Neural progenitor cell (in vitro differentiated cells): ENCODE measurements around the gene NLRP8. TPM values are rescaled to one million over a fixed set of nuclear protein-coding genes. Genes with fewer than 3 reads are reported as not detected.

Experiments
- DNase-seq: peaks from one replicate; pipeline ENCODE4 v3.0.0-alpha.2; 2016; ENCODE audit warnings: low spot score
- H2AFZ ChIP-seq: fragments of 200-600 bp; sonication (generic); replicated peaks from 2 replicates; pipeline ENCODE4 v1.6.1; 2016; ENCODE audit warnings: antibody characterized with exemption
- H3F3A ChIP-seq: fragments of 200-600 bp; sonication (generic); 2 replicates; pipeline ENCODE4 v1.6.1; 2016; ENCODE audit warnings: antibody characterized with exemption, low read depth
- H3K27ac ChIP-seq: fragments of 200-600 bp; sonication (generic); 2 replicates; pipeline ENCODE4 v1.5.1; 2016; ENCODE audit warnings: mild to moderate bottlenecking
- H3K27me3 ChIP-seq: fragments of 200-600 bp; sonication (generic); 2 replicates; pipeline ENCODE4 v1.6.1; 2016; ENCODE audit warnings: mild to moderate bottlenecking, moderate library complexity
- H3K36me3 ChIP-seq: fragments of 200-600 bp; sonication (generic); 2 replicates; pipeline ENCODE4 v1.5.1; 2016
- H3K4me1 ChIP-seq: fragments of 200-600 bp; sonication (generic); 2 replicates; pipeline ENCODE4 v1.6.1; 2016; ENCODE audit warnings: mixed run types
- H3K4me2 ChIP-seq: fragments of 200-600 bp; sonication (generic); 2 replicates; pipeline ENCODE4 v1.6.1; 2016
- H3K4me3 ChIP-seq: fragments of 200-600 bp; sonication (generic); 2 replicates; pipeline ENCODE4 v1.5.1; 2016
- H3K79me2 ChIP-seq: fragments of 200-600 bp; sonication (generic); 2 replicates; pipeline ENCODE4 v1.6.1; 2016; ENCODE audit warnings: low read depth
- H3K9ac ChIP-seq: fragments of 200-600 bp; sonication (generic); 2 replicates; pipeline ENCODE4 v1.6.1; 2016
- H3K9me3 ChIP-seq: fragments of 200-600 bp; sonication (generic); 2 replicates; pipeline ENCODE4 v1.5.1; 2016; ENCODE audit warnings: low read depth
- H4K20me1 ChIP-seq: fragments of 200-600 bp; sonication (generic); 2 replicates; pipeline ENCODE4 v1.6.1; 2016; ENCODE audit warnings: low read depth
- H3K27ac Mint-ChIP-seq: 3 replicates; pipeline ENCODE4 v1.8.0; 2021; ENCODE audit warnings: mixed read lengths
- H3K27me3 Mint-ChIP-seq: 2 replicates; pipeline ENCODE4 v1.8.0; 2022; ENCODE audit warnings: low read depth, mild to moderate bottlenecking, inconsistent platforms, moderate library complexity, mixed read lengths; ENCODE audit not compliant: insufficient read depth
- H3K36me3 Mint-ChIP-seq: 3 replicates; pipeline ENCODE4 v1.8.0; 2021; ENCODE audit warnings: mixed read lengths
- H3K4me1 Mint-ChIP-seq: 3 replicates; pipeline ENCODE4 v1.8.0; 2021; ENCODE audit warnings: mixed read lengths
- H3K4me3 Mint-ChIP-seq: 3 replicates; pipeline ENCODE4 v1.8.0; 2021; ENCODE audit warnings: mild to moderate bottlenecking, moderate library complexity, mixed read lengths
- H3K9me3 Mint-ChIP-seq: 3 replicates; pipeline ENCODE4 v1.8.0; 2020; ENCODE audit warnings: mixed read lengths
- CTCF ChIP-seq: fragments of 200-600 bp; sonication (generic); IDR thresholded peaks from 2 replicates; pipeline ENCODE4 v1.5.1; 2017; ENCODE audit warnings: antibody characterized with exemption, mild to moderate bottlenecking
- EZH2 ChIP-seq: fragments of 200-600 bp; sonication (generic); IDR thresholded peaks from 2 replicates; pipeline ENCODE4 v1.6.1; 2017; ENCODE audit warnings: antibody characterized with exemption, mild to moderate bottlenecking, moderate library complexity
- EZH2phosphoT487 ChIP-seq: fragments of 200-600 bp; sonication (generic); IDR thresholded peaks from 2 replicates; pipeline ENCODE4 v1.6.1; 2017; ENCODE audit warnings: antibody characterized with exemption
- total RNA-seq: library from RNA; depleted of rRNA; stranded (reverse); fragments of >200 nt; gene quantifications from 2 replicates; pipeline ENCODE4 v1.2.3, GENCODE V29; 2015; ENCODE audit warnings: low replicate concordance

The NLRP8 gene
- total RNA-seq, 1 donor from 2014 or later = not detected

GRCh38 chr19:55902080-55902751 lies 45.4 kb upstream of the NLRP8 start:
- Mint-ChIP-seq H3K27me3 (peaks cover 8% of the 10 kb centered on the region), H3K4me3 (no peak overlapping the region), H3K27ac (no peak overlapping the region), H3K36me3 (no peaks in the 10 kb centered on the region), H3K4me1 (no peaks in the 10 kb centered on the region), H3K9me3 (peaks cover 51% of the 10 kb centered on the region)
- TF ChIP-seq EZH2phosphoT487 = no peak
- H3K36me3 ChIP-seq = no peaks in the 10 kb centered on the region
- no peaks in the 10 kb centered on the region for H3K27me3 ChIP-seq
- no peak overlapping the region for H3K4me2 ChIP-seq
- H2AFZ ChIP-seq = no peak overlapping the region
- no peak overlapping the region for H3K4me3 ChIP-seq
- no peak overlapping the region for H3K27ac ChIP-seq
- no peaks in the 10 kb centered on the region for H3K4me1 ChIP-seq
- H3K9ac ChIP-seq = no peak overlapping the region
- H4K20me1 ChIP-seq = no peaks in the 10 kb centered on the region
- DNase-seq = no peak
- H3K79me2 ChIP-seq = no peaks in the 10 kb centered on the region
- H3K9me3 ChIP-seq = peaks cover 8% of the 10 kb centered on the region
- no peaks in the 10 kb centered on the region for H3F3A ChIP-seq

DNA sequence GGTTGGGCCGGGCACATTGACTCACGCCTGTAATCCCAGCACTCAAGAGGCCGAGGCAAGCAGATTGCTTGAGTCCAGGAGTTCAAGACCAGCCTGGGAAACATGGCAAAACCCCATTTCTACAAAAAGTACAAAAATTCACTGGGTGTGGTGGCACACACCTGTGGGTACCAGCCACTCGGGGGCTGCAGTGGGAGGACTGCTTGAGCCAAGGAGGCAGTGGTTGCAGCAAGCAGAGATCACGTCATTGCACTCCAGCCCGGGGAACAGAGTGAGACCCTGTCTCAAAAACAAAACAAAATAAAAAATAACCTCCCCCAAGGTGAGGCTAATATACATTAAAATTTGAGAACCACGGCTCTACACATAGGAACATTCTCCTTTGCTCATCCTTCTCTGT lies 40.3 kb upstream of the NLRP8 start:
- no peaks in the 10 kb centered on the region for H4K20me1 ChIP-seq
- H3K36me3 ChIP-seq = no peaks in the 10 kb centered on the region
- H3K9me3 Mint-ChIP-seq = peaks cover 51% of the 10 kb centered on the region
- no peaks in the 10 kb centered on the region for H3K79me2 ChIP-seq
- no peaks in the 10 kb centered on the region for H3F3A ChIP-seq
- H3K27me3 Mint-ChIP-seq = peaks cover 9% of the 10 kb centered on the region
- no peak for TF ChIP-seq EZH2phosphoT487
- TF ChIP-seq EZH2 = no peak
- no peak for TF ChIP-seq CTCF
- H3K27ac Mint-ChIP-seq = no peak overlapping the region
- H3K4me2 ChIP-seq = no peak overlapping the region
- H3K27ac ChIP-seq = no peak overlapping the region
- no peak overlapping the region for H3K4me3 ChIP-seq
- peaks cover 9% of the 10 kb centered on the region for H3K9me3 ChIP-seq
- DNase-seq = no peak
- no peak overlapping the region for H3K4me3 Mint-ChIP-seq
- H3K27me3 ChIP-seq = no peaks in the 10 kb centered on the region
- no peaks in the 10 kb centered on the region for H3K4me1 ChIP-seq
- no peak overlapping the region for H2AFZ ChIP-seq
- no peaks in the 10 kb centered on the region for H3K36me3 Mint-ChIP-seq
- no peak overlapping the region for H3K9ac ChIP-seq
- H3K4me1 Mint-ChIP-seq = no peaks in the 10 kb centered on the region

DNA sequence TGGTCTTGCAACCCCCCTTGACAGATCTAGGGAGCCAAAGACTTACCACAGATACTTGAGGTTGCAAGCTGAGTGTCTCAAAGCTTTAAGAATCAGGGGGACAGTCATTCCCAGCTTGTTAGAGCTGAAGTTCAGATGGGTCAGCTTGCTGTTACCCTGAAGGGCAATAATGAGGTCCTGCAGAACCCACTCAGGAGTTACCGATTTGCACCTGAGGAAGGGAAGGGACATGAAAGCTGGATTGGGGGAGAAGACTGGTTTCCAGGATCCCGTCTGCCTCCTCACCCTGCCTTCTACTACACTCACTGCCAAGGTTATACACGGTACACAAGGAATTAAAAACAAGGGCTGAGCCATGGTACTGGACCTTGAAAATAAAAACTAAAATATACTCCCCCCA lies 39.9 kb upstream of the NLRP8 start:
- no peaks in the 10 kb centered on the region for H4K20me1 ChIP-seq
- peaks cover 56% of the 10 kb centered on the region for H3K9me3 Mint-ChIP-seq
- H3K27ac ChIP-seq = no peak overlapping the region
- no peak overlapping the region for H2AFZ ChIP-seq
- H3K79me2 ChIP-seq = no peaks in the 10 kb centered on the region
- TF ChIP-seq CTCF = no peak
- no peak for TF ChIP-seq EZH2phosphoT487
- TF ChIP-seq EZH2 = no peak
- DNase-seq = no peak
- peaks cover 9% of the 10 kb centered on the region for H3K9me3 ChIP-seq
- H3K27me3 Mint-ChIP-seq = peaks cover 9% of the 10 kb centered on the region
- no peak overlapping the region for H3K4me3 Mint-ChIP-seq
- no peaks in the 10 kb centered on the region for H3F3A ChIP-seq
- H3K27me3 ChIP-seq = no peaks in the 10 kb centered on the region
- H3K36me3 ChIP-seq = no peaks in the 10 kb centered on the region
- H3K4me1 ChIP-seq = no peaks in the 10 kb centered on the region
- no peak overlapping the region for H3K27ac Mint-ChIP-seq
- H3K9ac ChIP-seq = no peak overlapping the region
- no peaks in the 10 kb centered on the region for H3K36me3 Mint-ChIP-seq
- no peaks in the 10 kb centered on the region for H3K4me1 Mint-ChIP-seq
- H3K4me3 ChIP-seq = no peak overlapping the region
- H3K4me2 ChIP-seq = no peak overlapping the region

- H3K4me3 ChIP-seq = no peak overlapping the region
- Mint-ChIP-seq H3K9me3 (peaks cover 56% of the 10 kb centered on the region), H3K4me3 (no peak overlapping the region), H3K27me3 (peaks cover 6% of the 10 kb centered on the region), H3K4me1 (no peaks in the 10 kb centered on the region), H3K27ac (no peak overlapping the region), H3K36me3 (no peaks in the 10 kb centered on the region)
- H3K4me2 ChIP-seq = no peak overlapping the region
- H3F3A ChIP-seq = no peaks in the 10 kb centered on the region
- no peak for TF ChIP-seq EZH2phosphoT487
- no peak for TF ChIP-seq CTCF
- TF ChIP-seq EZH2 = no peak
- no peak for DNase-seq
- no peak overlapping the region for H3K9ac ChIP-seq
- H3K79me2 ChIP-seq = no peaks in the 10 kb centered on the region
- H4K20me1 ChIP-seq = no peaks in the 10 kb centered on the region
- no peaks in the 10 kb centered on the region for H3K4me1 ChIP-seq
- no peak overlapping the region for H3K27ac ChIP-seq
- no peak overlapping the region for H2AFZ ChIP-seq
- H3K27me3 ChIP-seq = no peaks in the 10 kb centered on the region
- H3K9me3 ChIP-seq = peaks cover 9% of the 10 kb centered on the region
- no peaks in the 10 kb centered on the region for H3K36me3 ChIP-seq
Observed at GRCh38 chr19:55909801-55910200, 37.8 kb upstream of the NLRP8 start.
